ENCODE results near the gene WNT3A.

The WNT3A gene

GRCh38 chr1:228104526-228105269, 97.9 kb downstream of the WNT3A start:
- no peak for DNase-seq

GRCh38 chr1:228105270-228105995, 98.6 kb downstream of the WNT3A start:
- DNase-seq = no peak

GRCh38 chr1:228105996-228106799, 99.4 kb downstream of the WNT3A start:
- DNase-seq = no peak

GRCh38 chr1:228106800-228107054, 99.9 kb downstream of the WNT3A start:
- DNase-seq = no peak

- DNase-seq = no peak
These were observed 100.8 kb downstream of the WNT3A start for GRCh38 chr1:228107636-228108035.

GRCh38 chr1:228108055-228108690, 101.4 kb downstream of the WNT3A start:
- DNase-seq = peak; percentile 73

- DNase-seq = no peak
These were observed 101.9 kb downstream of the WNT3A start for GRCh38 chr1:228108742-228109072.

GRCh38 chr1:228109073-228109961, 102.5 kb downstream of the WNT3A start, which contains the start of gene MRPL55:
Gene MRPL55 (minus strand): TSS chr1:228109299. CDS start chr1:228108260, 1,039 bp downstream.
- peak; percentile 98 for DNase-seq

GRCh38 chr1:228109962-228110488, 103.2 kb downstream of the WNT3A start:
- DNase-seq = no peak

GRCh38 chr1:228110556-228110955, 103.8 kb downstream of the WNT3A start:
- no peak for DNase-seq

Measured in inflammatory macrophage treated with lipopolysaccharide for 4 hours (primary cell).